ENCODE data around the gene SYNE2. TPM values are rescaled to one million over a fixed set of nuclear protein-coding genes. Genes with fewer than 3 reads are reported as not detected.
A peak's percentile ranks its signal among the peaks of the same experiment; 100 is the strongest.

The SYNE2 gene
- total and polyA plus RNA-seq, 9 donors: 65.1 to 262 (median 180) TPM

GRCh38 chr14:63904724-63905123, 51.9 kb downstream of the SYNE2 start:
- Histone ChIP-seq H3K9me3 (no peaks in the 10 kb centered on the region), H3K4me3 (no peak overlapping the region), H3K36me3 (no peaks in the 10 kb centered on the region), H3K4me1 (ENCODE audit: insufficient read depth) (peaks cover 2% of the 10 kb centered on the region), H3K27ac (no peak overlapping the region), H3K27me3 (no peaks in the 10 kb centered on the region)
- no peak for DNase-seq
- TF ChIP-seq CTCF (IDR thresholded peaks at IDR 0.05) (no peak), POLR2A (IDR thresholded peaks at IDR 0.05) (no peak), EP300 (IDR thresholded peaks at IDR 0.05) (no peak)
- intact Hi-C loops (cut with DNase I): no loop called here
- 95 to 98% (median 95%) methylated on average over 2 of the region's 2 CpGs for WGBS, 3 donors

- no peak for DNase-seq
- peaks cover 2% of the 10 kb centered on the region for H3K4me1 ChIP-seq (ENCODE audit: insufficient read depth)
- H3K27me3 ChIP-seq: no peaks in the 10 kb centered on the region
- H3K4me3 ChIP-seq: no peak overlapping the region
- intact Hi-C loops (cut with DNase I): no loop called here
- 77 to 89% (median 87%) methylated on average over 2 of the region's 2 CpGs for WGBS, 3 donors
- H3K9me3 ChIP-seq: no peaks in the 10 kb centered on the region
- TF ChIP-seq EP300 (IDR thresholded peaks at IDR 0.05): no peak
- no peak for TF ChIP-seq POLR2A (IDR thresholded peaks at IDR 0.05)
- no peak for TF ChIP-seq CTCF (IDR thresholded peaks at IDR 0.05)
- no peaks in the 10 kb centered on the region for H3K36me3 ChIP-seq
- H3K27ac ChIP-seq: no peak overlapping the region
Measured at GRCh38 chr14:63905370-63905769, 52.6 kb downstream of the SYNE2 start.

GRCh38 chr14:63908667-63909264, 56.0 kb downstream of the SYNE2 start:
- H3K4me3 ChIP-seq: peak overlapping the region; percentile 13

GRCh38 chr14:63909984-63910383, 57.2 kb downstream of the SYNE2 start:
- Histone ChIP-seq H3K36me3 (no peaks in the 10 kb centered on the region), H3K9me3 (no peaks in the 10 kb centered on the region), H3K27me3 (no peaks in the 10 kb centered on the region), H3K4me1 (ENCODE audit: insufficient read depth) (peaks cover 4% of the 10 kb centered on the region), H3K27ac (no peak overlapping the region), H3K4me3 (no peak overlapping the region)
- intact Hi-C loops (cut with DNase I): no loop called here
- TF ChIP-seq POLR2A (IDR thresholded peaks at IDR 0.05) (no peak), EP300 (IDR thresholded peaks at IDR 0.05) (no peak), CTCF (IDR thresholded peaks at IDR 0.05) (no peak)
- no peak for DNase-seq

More at GRCh38 chr14:63908667-63909264, 56.0 kb downstream of the SYNE2 start:
- Histone ChIP-seq H3K4me1 (ENCODE audit: insufficient read depth) (peaks cover 4% of the 10 kb centered on the region), H3K27me3 (no peaks in the 10 kb centered on the region), H3K36me3 (no peaks in the 10 kb centered on the region), H3K27ac (no peak overlapping the region), H3K9me3 (no peaks in the 10 kb centered on the region)
- intact Hi-C loops (cut with DNase I): no loop called here
- 40 to 54% (median 49%) methylated on average over 4 of the region's 4 CpGs for WGBS, 3 donors
- TF ChIP-seq POLR2A (IDR thresholded peaks at IDR 0.05) (no peak), EP300 (IDR thresholded peaks at IDR 0.05) (no peak), CTCF (IDR thresholded peaks at IDR 0.05) (no peak)
- no peak for DNase-seq
